Body of pancreas (tissue), 4 donors: Measurements from ENCODE around the gene CRY1. TPM values are rescaled to one million over a fixed set of nuclear protein-coding genes. Genes with fewer than 3 reads are reported as not detected.
"Not testable (repeated sequence)": the region's sequence is repeated elsewhere in the genome, so short reads cannot be mapped to it uniquely, and the experiment has no call there.

Experiments used
- ATAC-seq: fragments of 150-250 bp; one replicate; pipeline ENCODE4 v1.9.1; 2016
- DNase-seq, 4 donors: peaks; one replicate each; pipeline ENCODE4 v3.0.0-alpha.2; 2019
- H3K27ac ChIP-seq, 4 donors: fragments of 200-600 bp; sonication (generic); 1 replicate in 3 of 4; 2 replicates in 1 of 4; pipeline versions ENCODE4 v1.5.1 to v1.6.1; 2016 to 2019; ENCODE audit warnings: mild to moderate bottlenecking in 1 of 4, mixed read lengths in 1 of 4, moderate library complexity in 1 of 4
- H3K27me3 ChIP-seq, 2 donors: fragments of 200-600 bp; sonication (generic); one replicate each; pipeline ENCODE4 v1.6.0; 2016; ENCODE audit warnings: mild to moderate bottlenecking in 1 of 2
- H3K36me3 ChIP-seq, 2 donors: fragments of 200-600 bp; sonication (generic); replicated peaks in 1 of 2; 2 replicates each; pipeline ENCODE4 v1.5.1; 2016; ENCODE audit warnings: low read depth in 2 of 2; ENCODE audit not compliant: insufficient read depth in 1 of 2
- H3K4me1 ChIP-seq: fragments of 200-600 bp; sonication (generic); one replicate; pipeline ENCODE4 v1.6.0; 2016
- H3K4me3 ChIP-seq, 2 donors: fragments of 200-600 bp; sonication (generic); 1 replicate in 1 of 2; 2 replicates in 1 of 2; pipeline ENCODE4 v1.5.1; 2016 to 2019
- H3K9me3 ChIP-seq, 3 donors: fragments of 200-600 bp; sonication (generic); 1 replicate in 2 of 3; 2 replicates in 1 of 3; pipeline ENCODE4 v1.5.1; 2016
- CTCF ChIP-seq, 7 experiments: fragments of 450-650 bp in 4 of 7; fragments of 200-600 bp in 3 of 7; sonication (generic) in 3 of 7; IDR thresholded peaks; one replicate each; pipeline ENCODE4 v1.5.1; 2016 to 2019; ENCODE audit warnings: antibody characterized with exemption in 7 of 7
- POLR2A ChIP-seq, 3 donors: fragments of 450-650 bp; IDR thresholded peaks; one replicate each; pipeline ENCODE4 v1.6.1; 2016; ENCODE audit warnings: antibody characterized with exemption in 3 of 3, mild to moderate bottlenecking in 2 of 3
- WGBS, 2 donors: methylation state at CpG; one replicate each; pipeline ENCODE4 v1.1.5; 2017; 5-methylcytosine and 5-hydroxymethylcytosine counted together
- intact Hi-C: fragments of 100-400 bp; cut with DNase I; formaldehyde crosslinking; loops from one replicate; pipeline ENCODE4 v1.15.1; 2023
- total RNA-seq, 2 donors: library from RNA; depleted of rRNA; stranded (reverse); fragments of >200 nt; gene quantifications; one replicate each; pipeline ENCODE4 v1.1.0, GENCODE V29; 2016

Gene CRY1
- total RNA-seq, 2 donors from 2014 or later = 12.5 to 15.6 TPM

DNA sequence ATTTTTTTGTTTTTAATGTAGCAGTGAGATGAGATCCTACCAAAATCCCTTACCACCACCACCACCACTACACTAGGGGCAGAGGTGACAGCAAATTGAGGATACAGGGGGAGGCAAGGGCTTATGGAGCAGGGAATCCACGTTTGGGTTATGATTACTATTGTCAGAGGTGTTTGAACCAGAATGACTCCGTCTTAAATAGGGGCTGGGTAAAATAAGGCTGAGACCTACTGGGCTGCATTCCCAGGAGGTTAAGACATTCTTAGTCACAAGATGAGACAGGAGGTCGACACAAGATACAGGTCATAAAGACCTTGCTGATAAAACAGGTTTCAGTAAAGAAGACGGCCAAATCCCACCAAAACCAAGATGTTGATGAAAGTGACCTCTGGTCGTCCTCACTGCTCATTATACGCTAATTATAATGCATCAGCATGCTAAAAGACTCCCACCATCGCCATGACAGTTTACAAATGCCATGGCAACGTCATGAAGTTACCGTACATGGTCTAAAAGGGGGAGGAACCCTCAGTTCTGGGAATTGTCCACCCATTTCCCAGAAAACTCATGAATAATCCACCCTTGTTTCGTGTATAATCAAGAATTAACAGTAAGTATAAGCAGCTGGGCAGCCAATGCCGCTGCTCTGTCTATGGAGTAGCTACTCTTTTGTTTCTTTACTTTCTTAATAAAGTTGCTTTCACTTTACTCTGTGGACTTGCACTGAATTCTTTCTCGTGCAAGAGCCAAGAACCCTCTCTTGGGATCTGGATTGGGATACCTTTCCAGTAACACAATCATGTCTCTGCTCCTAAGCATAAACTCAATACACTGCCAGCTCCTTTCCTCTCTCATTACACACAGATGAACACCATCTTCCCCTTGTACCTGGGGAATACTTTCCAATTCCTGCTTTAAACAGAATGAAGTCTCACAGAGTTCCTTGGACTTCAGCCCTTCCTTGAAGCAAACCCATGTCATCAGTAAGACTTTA, 16.7 kb upstream of the CRY1 start:
- no peaks in the 10 kb centered on the region for H3K4me1 ChIP-seq
- TF ChIP-seq CTCF (IDR thresholded peaks at IDR 0.05) (no peak), POLR2A (IDR thresholded peaks at IDR 0.05) (no peak)
- 48 to 61% methylated on average over 12 of the region's 12 CpGs for WGBS, 2 donors
- ATAC-seq = no peak
- H3K27me3 ChIP-seq = no peaks in the 10 kb centered on the region
- no peak overlapping the region for H3K27ac ChIP-seq
- no peak overlapping the region for H3K4me3 ChIP-seq
- DNase-seq = no peak
- intact Hi-C loops = loop anchor here (10.0 kb wide), 1 partner anchor 115 kb away; no protein-coding TSS in a partner anchor
- no peaks in the 10 kb centered on the region for H3K9me3 ChIP-seq
- no peaks in the 10 kb centered on the region for H3K36me3 ChIP-seq

DNA sequence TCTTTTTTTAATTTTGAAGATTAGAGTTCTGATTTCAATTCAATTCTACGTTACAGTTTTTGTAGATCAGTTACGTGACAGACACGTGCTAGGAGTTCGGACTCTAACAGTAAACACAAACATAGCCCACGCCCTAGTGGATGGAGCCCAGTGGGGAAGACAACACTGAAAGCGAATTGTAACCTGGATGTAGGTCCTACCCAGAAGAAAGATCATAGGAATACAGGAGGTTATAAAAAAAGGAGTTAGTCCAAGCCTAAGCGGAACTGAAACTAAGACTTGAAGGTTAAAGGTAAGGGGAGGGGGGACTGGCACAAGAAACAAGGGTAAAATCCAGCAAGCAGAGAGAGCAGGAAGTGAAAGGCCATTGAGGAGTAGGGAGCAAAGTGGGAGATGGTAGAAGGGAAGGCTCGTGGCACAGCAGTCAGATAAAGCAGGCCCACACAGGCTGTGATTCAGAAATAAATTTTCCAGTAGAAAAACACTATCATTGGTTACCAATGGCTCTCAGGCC, 15.7 kb upstream of the CRY1 start:
- 72 to 79% methylated on average over 8 of the region's 8 CpGs for WGBS, 2 donors
- TF ChIP-seq CTCF (IDR thresholded peaks at IDR 0.05) (no peak), POLR2A (IDR thresholded peaks at IDR 0.05) (no peak)
- DNase-seq (no peak), ATAC-seq (no peak)
- Histone ChIP-seq H3K4me3 (no peak overlapping the region), H3K27me3 (no peaks in the 10 kb centered on the region), H3K27ac (no peak overlapping the region), H3K9me3 (no peaks in the 10 kb centered on the region), H3K4me1 (peaks cover 7% of the 10 kb centered on the region), H3K36me3 (no peaks in the 10 kb centered on the region)
- intact Hi-C loops = loop anchor here (10.0 kb wide), 1 partner anchor 114 kb away; no protein-coding TSS in a partner anchor

GRCh38 chr12:107108366-107108765, 15.0 kb upstream of the CRY1 start:
- H3K27me3 ChIP-seq, H3K4me3 ChIP-seq, ATAC-seq, H3K9me3 ChIP-seq, H3K27ac ChIP-seq, H3K36me3 ChIP-seq, DNase-seq, H3K4me1 ChIP-seq: not testable (repeated sequence)
- WGBS, 2 donors = 94 to 100% methylated on average over 1 of the region's 1 CpG
- intact Hi-C loops = loop anchor here (10.0 kb wide), 1 partner anchor 114 kb away; no protein-coding TSS in a partner anchor

DNA sequence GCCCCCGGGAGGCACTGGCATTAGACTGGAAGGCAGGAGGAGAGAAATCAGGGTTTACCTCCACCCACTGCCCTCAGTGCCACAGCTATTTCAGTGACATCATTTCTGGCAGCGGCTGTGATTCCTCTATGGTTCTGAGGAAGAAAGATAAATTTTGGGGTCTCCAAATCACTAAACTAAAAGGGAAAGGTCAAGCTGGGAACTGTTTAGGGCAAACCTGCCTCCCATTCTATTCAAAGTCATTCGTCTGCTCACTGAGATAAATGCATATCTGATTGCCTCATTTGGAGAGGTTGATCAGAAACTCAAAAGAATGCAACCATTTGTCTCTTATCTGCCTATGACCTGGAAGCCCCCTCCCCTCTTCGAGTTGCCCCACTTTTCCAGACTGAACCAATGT, 14.0 kb upstream of the CRY1 start:
- no peak overlapping the region for H3K4me3 ChIP-seq
- H3K27ac ChIP-seq = no peak overlapping the region
- peaks cover 7% of the 10 kb centered on the region for H3K4me1 ChIP-seq
- ATAC-seq (no peak), DNase-seq (no peak)
- no peak for TF ChIP-seq POLR2A (IDR thresholded peaks at IDR 0.05)
- no peak for TF ChIP-seq CTCF (IDR thresholded peaks at IDR 0.05)
- H3K9me3 ChIP-seq = no peaks in the 10 kb centered on the region
- no peaks in the 10 kb centered on the region for H3K36me3 ChIP-seq
- WGBS, 2 donors = 42 to 43% methylated on average over 4 of the region's 4 CpGs
- intact Hi-C loops = loop anchor here (10.0 kb wide), 1 partner anchor 113 kb away; no protein-coding TSS in a partner anchor
- H3K27me3 ChIP-seq = no peaks in the 10 kb centered on the region

- Histone ChIP-seq H3K4me1 (peaks cover 7% of the 10 kb centered on the region), H3K36me3 (no peaks in the 10 kb centered on the region), H3K27ac (no peak overlapping the region), H3K4me3 (no peak overlapping the region), H3K27me3 (no peaks in the 10 kb centered on the region), H3K9me3 (no peaks in the 10 kb centered on the region)
- intact Hi-C loops = loop anchor here (10.0 kb wide), 1 partner anchor 112 kb away; no protein-coding TSS in a partner anchor
- WGBS, 2 donors = 49 to 51% methylated on average over 5 of the region's 5 CpGs
- ATAC-seq = no peak
- TF ChIP-seq CTCF (IDR thresholded peaks at IDR 0.05) (no peak), POLR2A (IDR thresholded peaks at IDR 0.05) (no peak)
- no peak for DNase-seq
Measured at GRCh38 chr12:107106241-107107025, 13.1 kb upstream of the CRY1 start.
